A549 (cell line): ENCODE measurements around the gene WASF2.

ENCODE experiments used
- CTCF ChIP-seq: fragments of >200 bp; sonication (Bioruptor Twin); formaldehyde crosslinking; IDR thresholded peaks from 3 replicates; pipeline ENCODE4 v1.5.1; 2016
- ESRRA ChIP-seq: fragments of 150-350 bp; IDR thresholded peaks from 2 replicates; pipeline ENCODE4 v1.6.1; 2014; ENCODE audit warnings: mild to moderate bottlenecking, low read length, borderline replicate concordance
- JUN ChIP-seq, 2 experiments: fragments of >200 bp; sonication (Bioruptor Twin); formaldehyde crosslinking; IDR thresholded peaks; 2 replicates in 1 of 2; 3 replicates in 1 of 2; pipeline ENCODE4 v1.6.1; 2016 to 2017
- JUNB ChIP-seq: fragments of >200 bp; sonication (Bioruptor Twin); formaldehyde crosslinking; IDR thresholded peaks from 2 replicates; pipeline ENCODE4 v1.6.1; 2016
- MAX ChIP-seq: IDR thresholded peaks from 2 replicates; pipeline ENCODE4 v1.6.1; 2012
- POLR2A ChIP-seq: IDR thresholded peaks from 2 replicates; pipeline ENCODE4 v1.6.1; 2012; ENCODE audit warnings: mild to moderate bottlenecking, low read length
- ZFP36 ChIP-seq: fragments of 450-650 bp; IDR thresholded peaks from 2 replicates; pipeline ENCODE4 v1.6.1; 2014; ENCODE audit warnings: borderline replicate concordance; ENCODE audit not compliant: partially characterized antibody

DNA sequence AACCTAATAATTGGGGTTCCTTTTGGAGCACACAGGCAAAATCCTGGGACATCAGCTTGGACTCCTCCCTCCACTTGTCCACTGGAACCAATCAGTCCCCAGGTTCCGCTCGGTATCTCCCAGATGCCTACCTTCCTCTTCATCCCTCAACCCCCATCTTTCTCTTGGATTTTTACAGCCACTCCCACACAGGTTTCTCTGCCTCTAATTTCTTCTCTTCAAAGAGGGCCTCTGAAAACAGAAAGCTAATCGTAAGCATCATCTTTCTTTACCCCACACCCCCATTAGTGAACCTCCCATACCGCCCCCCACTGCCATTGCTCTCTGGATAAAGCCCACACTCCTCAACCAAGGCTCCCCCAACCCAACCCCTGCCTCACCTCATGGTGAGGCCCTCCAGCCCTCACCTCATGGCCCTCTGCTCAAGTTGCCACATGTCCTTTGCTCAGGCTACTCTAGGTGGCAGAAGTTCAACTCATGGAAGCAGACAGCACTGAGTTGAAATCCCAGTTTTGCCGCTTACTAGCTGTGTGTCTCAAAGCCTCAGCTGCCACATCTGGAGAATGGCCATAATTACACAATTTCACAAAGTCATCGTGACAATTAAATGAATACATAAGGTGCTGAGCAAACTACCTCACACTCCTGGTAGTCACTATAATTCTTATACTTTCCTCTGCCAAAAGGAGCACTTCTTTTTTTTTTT lies 18.1 kb upstream of the WASF2 start:
- TF ChIP-seq POLR2A = no peak
- no peak for TF ChIP-seq MAX
- TF ChIP-seq JUNB = no peak
- TF ChIP-seq CTCF = no peak
- no peak for TF ChIP-seq JUN (IDR thresholded peaks at IDR 0.05)
- no peak for TF ChIP-seq ESRRA
- no peak for TF ChIP-seq ZFP36
